H9 (cell line): ENCODE results near the gene USH2A. TPM values are rescaled to one million over a fixed set of nuclear protein-coding genes. Genes with fewer than 3 reads are reported as not detected.

Experiments
- DNase-seq: peaks from one replicate; pipeline ENCODE4 v3.0.0-alpha.2; 2017
- H2AFZ ChIP-seq: one replicate; pipeline ENCODE4 v1.6.1; 2013; ENCODE audit warnings: mild to moderate bottlenecking, low read length, control low read depth, moderate library complexity
- H2AK5ac ChIP-seq: 2 replicates; pipeline ENCODE4 v1.6.1; 2013; ENCODE audit warnings: low read length, control low read depth, mixed read lengths; ENCODE audit not compliant: insufficient read length
- H2BK120ac ChIP-seq: one replicate; pipeline ENCODE4 v1.6.1; 2013; ENCODE audit warnings: low read depth, mild to moderate bottlenecking, low read length, control low read depth, inconsistent platforms; ENCODE audit not compliant: poor library complexity, severe bottlenecking
- H2BK12ac ChIP-seq: 2 replicates; pipeline ENCODE4 v1.6.1; 2013; ENCODE audit warnings: low read length, control low read depth, mixed read lengths, low read depth; ENCODE audit not compliant: insufficient read length
- H2BK15ac ChIP-seq: 2 replicates; pipeline ENCODE4 v1.6.1; 2013; ENCODE audit warnings: low read depth, low read length, control low read depth
- H2BK20ac ChIP-seq: one replicate; pipeline ENCODE4 v1.6.1; 2013; ENCODE audit warnings: low read depth, mild to moderate bottlenecking, low read length, control low read depth, inconsistent platforms; ENCODE audit not compliant: poor library complexity, severe bottlenecking
- H2BK5ac ChIP-seq: 2 replicates; pipeline ENCODE4 v1.6.1; 2013; ENCODE audit warnings: low read length, control low read depth, mixed read lengths; ENCODE audit not compliant: insufficient read length
- H3K14ac ChIP-seq: 2 replicates; pipeline ENCODE4 v1.6.1; 2013; ENCODE audit warnings: low read length, control low read depth; ENCODE audit not compliant: insufficient read depth
- H3K18ac ChIP-seq: 2 replicates; pipeline ENCODE4 v1.6.1; 2013; ENCODE audit warnings: low read depth, mild to moderate bottlenecking, mixed read lengths, low read length, control low read depth; ENCODE audit not compliant: insufficient read length
- H3K23ac ChIP-seq: 2 replicates; pipeline ENCODE4 v1.6.1; 2013; ENCODE audit warnings: low read length, control low read depth, mixed read lengths, low read depth; ENCODE audit not compliant: insufficient read length
- H3K23me2 ChIP-seq: 2 replicates; pipeline ENCODE4 v1.6.1; 2013; ENCODE audit warnings: low read depth, mild to moderate bottlenecking, mixed read lengths, low read length, control low read depth; ENCODE audit not compliant: insufficient read length, poor library complexity, severe bottlenecking
- H3K27ac ChIP-seq: 2 replicates; pipeline ENCODE4 v1.5.1; 2013; ENCODE audit warnings: low read length, control low read depth, mixed read lengths, low read depth; ENCODE audit not compliant: insufficient read length
- H3K27me3 ChIP-seq: 2 replicates; pipeline ENCODE4 v1.6.1; 2013; ENCODE audit warnings: low read length, control low read depth, inconsistent platforms; ENCODE audit not compliant: insufficient read depth
- H3K4ac ChIP-seq: 2 replicates; pipeline ENCODE4 v1.6.1; 2013; ENCODE audit warnings: low read depth, mild to moderate bottlenecking, control low read depth, inconsistent platforms, low read length, moderate library complexity
- H3K4me1 ChIP-seq: 2 replicates; pipeline ENCODE4 v1.6.1; 2013; ENCODE audit warnings: low read length, control low read depth, inconsistent platforms; ENCODE audit not compliant: insufficient read depth
- H3K4me2 ChIP-seq: 2 replicates; pipeline ENCODE4 v1.6.1; 2013; ENCODE audit warnings: low read length, control low read depth, mixed read lengths; ENCODE audit not compliant: insufficient read length, insufficient read depth
- H3K56ac ChIP-seq: 2 replicates; pipeline ENCODE4 v1.6.1; 2013; ENCODE audit warnings: low read depth, mild to moderate bottlenecking, mixed read lengths, low read length, control low read depth; ENCODE audit not compliant: insufficient read length
- H3K79me1 ChIP-seq: 2 replicates; pipeline ENCODE4 v1.6.1; 2013; ENCODE audit warnings: low read depth, mild to moderate bottlenecking, moderate library complexity, low read length, control low read depth, inconsistent platforms; ENCODE audit not compliant: insufficient read depth, poor library complexity, severe bottlenecking
- H3K79me2 ChIP-seq: 2 replicates; pipeline ENCODE4 v1.6.1; 2013; ENCODE audit warnings: low read length, control low read depth, inconsistent platforms; ENCODE audit not compliant: insufficient read depth
- H3K9ac ChIP-seq: 2 replicates; pipeline ENCODE4 v1.6.1; 2013; ENCODE audit warnings: low read length, control low read depth, mixed read lengths; ENCODE audit not compliant: insufficient read length; ENCODE audit errors: extremely low read depth
- H3K9me3 ChIP-seq: one replicate; pipeline ENCODE4 v1.6.1; 2013; ENCODE audit warnings: low read depth, low read length, inconsistent platforms; ENCODE audit not compliant: control insufficient read depth
- H3T11ph ChIP-seq: one replicate; pipeline ENCODE4 v1.6.1; 2013; ENCODE audit warnings: mild to moderate bottlenecking, low read length, control low read depth, inconsistent platforms
- H4K20me1 ChIP-seq: one replicate; pipeline ENCODE4 v1.6.1; 2013; ENCODE audit not compliant: control insufficient read depth, insufficient read length, insufficient read depth
- H4K5ac ChIP-seq: 2 replicates; pipeline ENCODE4 v1.6.1; 2013; ENCODE audit warnings: low read depth, mild to moderate bottlenecking, mixed read lengths, low read length, control low read depth; ENCODE audit not compliant: insufficient read length
- H4K8ac ChIP-seq: replicated peaks from 2 replicates; pipeline ENCODE4 v1.6.1; 2013; ENCODE audit warnings: low read length, control low read depth, mixed read lengths, low read depth; ENCODE audit not compliant: insufficient read length
- H4K91ac ChIP-seq: 2 replicates; pipeline ENCODE4 v1.6.1; 2013; ENCODE audit warnings: low read depth, mild to moderate bottlenecking, moderate library complexity, mixed read lengths, low read length, control low read depth; ENCODE audit not compliant: insufficient read length
- H3K27ac Mint-ChIP-seq, 3 experiments: 2 replicates in 2 of 3; 3 replicates in 1 of 3; pipeline ENCODE4 v1.8.0; 2020 to 2021; ENCODE audit warnings: mixed read lengths in 3 of 3, mild to moderate bottlenecking in 1 of 3, moderate library complexity in 1 of 3
- H3K27me3 Mint-ChIP-seq: 2 replicates; pipeline ENCODE4 v1.8.0; 2021; ENCODE audit warnings: low read depth, mild to moderate bottlenecking, moderate library complexity, mixed read lengths
- H3K36me3 Mint-ChIP-seq, 3 experiments: 2 replicates in 2 of 3; 3 replicates in 1 of 3; pipeline ENCODE4 v1.8.0; 2020 to 2021; ENCODE audit warnings: low read depth in 3 of 3, mixed read lengths in 3 of 3; ENCODE audit not compliant: insufficient read depth in 1 of 3
- H3K4me1 Mint-ChIP-seq, 2 experiments: 2 replicates each; pipeline ENCODE4 v1.8.0; 2020; ENCODE audit warnings: mixed read lengths in 2 of 2
- H3K4me3 Mint-ChIP-seq, 2 experiments: 2 replicates in 1 of 2; 3 replicates in 1 of 2; pipeline ENCODE4 v1.8.0; 2020 to 2021; ENCODE audit warnings: mild to moderate bottlenecking in 2 of 2, mixed read lengths in 2 of 2, moderate library complexity in 1 of 2
- H3K9me3 Mint-ChIP-seq, 2 experiments: 2 replicates in 1 of 2; 3 replicates in 1 of 2; pipeline ENCODE4 v1.8.0; 2020; ENCODE audit warnings: mild to moderate bottlenecking in 2 of 2, mixed read lengths in 2 of 2, moderate library complexity in 1 of 2
- WGBS: extraction: QIAGEN DNeasy Blood & Tissue Kit; methylation state at CpG from one replicate; pipeline ENCODE4 v1.1.7; 2013; ENCODE audit warnings: missing lambda C conversion rate, low lambda C conversion rate, mixed read lengths; ENCODE audit not compliant: insufficient read length; ENCODE audit errors: extremely low coverage; 5-methylcytosine and 5-hydroxymethylcytosine counted together
- total RNA-seq: library from RNA; stranded (reverse); gene quantifications from 2 replicates; pipeline ENCODE4 v1.2.1, GENCODE V29; 2021
- TF ChIP-seq, protein P1 (sequence below): fragments of 200-600 bp; sonication (generic); conservative IDR thresholded peaks from 3 replicates; pipeline ENCODE4 v1.8.0; 2021; ENCODE audit warnings: antibody characterized with exemption, mild to moderate bottlenecking

USH2A gene
- total RNA-seq, 1 experiment from 2014 or later, result 0.11 TPM

DNA sequence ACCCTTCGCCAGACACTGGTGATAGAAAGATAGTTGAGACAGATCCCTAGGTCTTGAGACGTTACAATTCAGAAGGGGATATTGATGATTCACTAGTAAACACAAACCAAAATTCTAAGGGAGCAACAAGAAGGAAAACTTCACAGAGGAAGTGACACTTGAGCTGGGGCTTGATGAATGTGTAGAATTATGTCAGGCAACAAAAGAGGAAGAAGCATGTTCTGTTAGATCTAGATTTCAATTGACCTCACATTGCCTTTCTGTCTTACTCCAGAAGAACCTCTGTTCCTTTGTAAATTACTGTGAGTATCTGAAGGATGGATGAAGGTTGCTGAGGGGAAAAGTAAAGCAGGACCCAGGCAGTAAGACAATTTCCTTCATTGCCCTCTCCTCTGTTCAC lies 528.0 kb downstream of the USH2A start:
- no peak overlapping the region for H2BK120ac ChIP-seq
- Mint-ChIP-seq H3K9me3 (no peaks in the 10 kb centered on the region), H3K36me3 (no peaks in the 10 kb centered on the region), H3K27me3 (no peaks in the 10 kb centered on the region), H3K4me3 (no peak overlapping the region), H3K27ac (no peak overlapping the region), H3K4me1 (no peaks in the 10 kb centered on the region)
- no peak overlapping the region for H3K23ac ChIP-seq
- no peaks in the 10 kb centered on the region for H3K23me2 ChIP-seq
- DNase-seq, result no peak
- H2BK5ac ChIP-seq, result no peak overlapping the region
- no peak overlapping the region for H3T11ph ChIP-seq
- no peak overlapping the region for H2BK20ac ChIP-seq
- H2BK15ac ChIP-seq, result no peak overlapping the region
- no CpG with 5 or more reads among the region's 2 CpGs for WGBS
- H3K27me3 ChIP-seq, result no peaks in the 10 kb centered on the region
- H3K9me3 ChIP-seq, result no peaks in the 10 kb centered on the region
- H3K27ac ChIP-seq, result no peak overlapping the region
- H2AFZ ChIP-seq, result no peak overlapping the region
- no peak overlapping the region for H4K5ac ChIP-seq
- H3K56ac ChIP-seq, result no peak overlapping the region
- H3K4me2 ChIP-seq, result no peak overlapping the region
- H3K18ac ChIP-seq, result no peak overlapping the region
- no peak overlapping the region for H3K9ac ChIP-seq
- H3K14ac ChIP-seq, result no peak overlapping the region
- H3K4ac ChIP-seq, result no peak overlapping the region
- H2AK5ac ChIP-seq, result no peak overlapping the region
- TF ChIP-seq, protein P1, sequence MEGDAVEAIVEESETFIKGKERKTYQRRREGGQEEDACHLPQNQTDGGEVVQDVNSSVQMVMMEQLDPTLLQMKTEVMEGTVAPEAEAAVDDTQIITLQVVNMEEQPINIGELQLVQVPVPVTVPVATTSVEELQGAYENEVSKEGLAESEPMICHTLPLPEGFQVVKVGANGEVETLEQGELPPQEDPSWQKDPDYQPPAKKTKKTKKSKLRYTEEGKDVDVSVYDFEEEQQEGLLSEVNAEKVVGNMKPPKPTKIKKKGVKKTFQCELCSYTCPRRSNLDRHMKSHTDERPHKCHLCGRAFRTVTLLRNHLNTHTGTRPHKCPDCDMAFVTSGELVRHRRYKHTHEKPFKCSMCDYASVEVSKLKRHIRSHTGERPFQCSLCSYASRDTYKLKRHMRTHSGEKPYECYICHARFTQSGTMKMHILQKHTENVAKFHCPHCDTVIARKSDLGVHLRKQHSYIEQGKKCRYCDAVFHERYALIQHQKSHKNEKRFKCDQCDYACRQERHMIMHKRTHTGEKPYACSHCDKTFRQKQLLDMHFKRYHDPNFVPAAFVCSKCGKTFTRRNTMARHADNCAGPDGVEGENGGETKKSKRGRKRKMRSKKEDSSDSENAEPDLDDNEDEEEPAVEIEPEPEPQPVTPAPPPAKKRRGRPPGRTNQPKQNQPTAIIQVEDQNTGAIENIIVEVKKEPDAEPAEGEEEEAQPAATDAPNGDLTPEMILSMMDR, result no peak
- H3K79me1 ChIP-seq, result no peaks in the 10 kb centered on the region
- no peaks in the 10 kb centered on the region for H4K20me1 ChIP-seq
- no peak overlapping the region for H4K8ac ChIP-seq
- H3K4me1 ChIP-seq, result no peaks in the 10 kb centered on the region
- H4K91ac ChIP-seq, result no peak overlapping the region
- H2BK12ac ChIP-seq, result no peak overlapping the region
- H3K79me2 ChIP-seq, result no peaks in the 10 kb centered on the region
